ENCODE data around the gene INPP4B. TPM values are rescaled to one million over a fixed set of nuclear protein-coding genes. Genes with fewer than 3 reads are reported as not detected.

The INPP4B gene
- total RNA-seq, 2 experiments from 2014 or later, result 35.4 to 43.0 TPM

DNA sequence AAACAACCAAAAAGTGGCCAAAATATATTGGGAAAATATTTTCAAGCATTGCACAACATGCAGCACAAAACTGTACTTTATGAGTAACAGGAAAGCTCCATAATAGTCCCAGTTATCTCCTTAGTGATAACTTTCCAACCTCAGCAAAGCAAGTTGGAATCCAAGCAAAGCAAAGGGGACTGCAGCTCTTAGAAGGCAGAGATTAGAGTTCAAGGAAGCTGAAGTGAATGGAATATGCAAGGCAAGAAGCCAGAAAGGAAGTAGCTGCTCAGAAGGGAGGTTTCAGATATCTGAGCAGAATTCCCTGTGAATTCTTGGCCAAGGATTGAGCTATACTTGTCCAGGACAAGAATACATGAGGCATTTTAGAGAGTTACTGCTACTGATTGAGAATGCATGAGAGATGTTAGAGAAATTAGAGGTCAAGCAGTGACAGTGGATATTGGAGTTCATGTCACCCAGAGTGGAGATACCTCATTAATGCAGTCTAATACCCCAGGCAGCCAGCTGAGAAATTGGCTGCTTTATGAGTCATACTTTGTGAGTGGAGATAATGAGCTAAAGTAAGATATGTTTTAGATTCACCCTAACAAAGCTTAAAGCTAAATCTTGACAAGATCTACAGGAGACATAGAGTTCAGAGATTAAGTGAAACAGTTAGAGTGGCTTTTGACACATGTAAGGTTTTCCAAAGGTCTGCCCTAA lies 102.8 kb downstream of the INPP4B start:
- POLR2A ChIA-PET, result no interaction called here
- peaks cover 4% of the 10 kb centered on the region for H3K36me3 Mint-ChIP-seq
- no peaks in the 10 kb centered on the region for H3K27me3 Mint-ChIP-seq
- peaks cover 11% of the 10 kb centered on the region for H3K9me3 Mint-ChIP-seq
- no peaks in the 10 kb centered on the region for H3K4me1 Mint-ChIP-seq
- DNase-seq (no peak), ATAC-seq (ENCODE audit: low read depth) (no peak)
- H3K4me3 Mint-ChIP-seq, result no peak overlapping the region
- no peak overlapping the region for H3K27ac Mint-ChIP-seq

DNA sequence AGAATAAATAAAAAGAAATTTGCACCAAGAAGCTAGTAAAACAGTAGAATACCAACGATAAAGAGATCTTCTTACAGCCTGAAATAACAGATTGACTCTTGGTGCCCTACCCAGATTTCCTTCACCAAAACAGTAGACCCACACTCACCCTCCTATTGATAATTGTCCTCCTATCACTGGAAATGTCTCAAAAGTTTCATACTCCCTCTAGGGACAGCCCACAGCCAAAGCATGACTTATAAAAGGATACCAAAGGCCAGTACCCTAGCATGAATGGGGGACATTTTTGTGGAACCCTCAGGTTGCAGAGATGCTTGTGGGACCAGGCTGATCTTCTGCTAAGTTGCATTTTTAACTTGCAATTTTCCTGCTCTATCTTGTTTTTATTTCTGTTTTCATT lies 104.1 kb downstream of the INPP4B start:
- H3K4me1 Mint-ChIP-seq, result no peaks in the 10 kb centered on the region
- H3K27me3 Mint-ChIP-seq, result no peaks in the 10 kb centered on the region
- no peak overlapping the region for H3K27ac Mint-ChIP-seq
- peaks cover 11% of the 10 kb centered on the region for H3K9me3 Mint-ChIP-seq
- POLR2A ChIA-PET, result no interaction called here
- ATAC-seq (ENCODE audit: low read depth) (no peak), DNase-seq (no peak)
- no peak overlapping the region for H3K4me3 Mint-ChIP-seq
- peaks cover 4% of the 10 kb centered on the region for H3K36me3 Mint-ChIP-seq

DNA sequence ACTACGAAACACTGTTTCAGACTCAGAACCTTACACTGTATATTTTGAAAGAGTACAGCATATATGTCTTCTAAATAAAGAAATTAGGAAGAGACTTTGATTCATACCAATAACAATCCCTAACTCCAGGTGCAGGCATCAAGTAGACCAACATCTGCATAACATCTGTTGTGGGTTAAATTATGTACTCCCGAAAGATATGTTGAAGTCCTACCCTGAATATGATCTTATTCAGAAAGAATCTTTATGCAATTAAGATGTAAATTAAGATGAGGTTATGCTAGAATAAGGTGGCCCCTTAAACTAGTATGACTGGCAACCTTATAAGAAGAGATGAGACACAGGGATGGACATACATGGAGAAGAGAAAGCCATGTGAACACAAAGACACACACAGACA lies 117.9 kb downstream of the INPP4B start:
- H3K27me3 Mint-ChIP-seq, result no peaks in the 10 kb centered on the region
- H3K4me1 Mint-ChIP-seq, result peaks cover 2% of the 10 kb centered on the region
- peaks cover 2% of the 10 kb centered on the region for H3K9me3 Mint-ChIP-seq
- H3K27ac Mint-ChIP-seq, result no peak overlapping the region
- no peak for ATAC-seq (ENCODE audit: low read depth)
- H3K36me3 Mint-ChIP-seq, result no peaks in the 10 kb centered on the region
- DNase-seq, result no peak
- H3K4me3 Mint-ChIP-seq, result no peak overlapping the region
- POLR2A ChIA-PET, result no interaction called here

GRCh38 chr4:142727149-142727548 lies 119.0 kb downstream of the INPP4B start:
- no peak for ATAC-seq (ENCODE audit: low read depth)
- no peak for DNase-seq
- no peak overlapping the region for H3K27ac Mint-ChIP-seq
- POLR2A ChIA-PET, result no interaction called here
- H3K27me3 Mint-ChIP-seq, result no peaks in the 10 kb centered on the region
- H3K36me3 Mint-ChIP-seq, result no peaks in the 10 kb centered on the region
- H3K4me3 Mint-ChIP-seq, result no peak overlapping the region
- peaks cover 2% of the 10 kb centered on the region for H3K9me3 Mint-ChIP-seq
- peaks cover 2% of the 10 kb centered on the region for H3K4me1 Mint-ChIP-seq

- POLR2A ChIA-PET, result no interaction called here
- Mint-ChIP-seq H3K27me3 (no peaks in the 10 kb centered on the region), H3K4me1 (peaks cover 4% of the 10 kb centered on the region), H3K36me3 (no peaks in the 10 kb centered on the region), H3K9me3 (peaks cover 2% of the 10 kb centered on the region), H3K27ac (no peak overlapping the region), H3K4me3 (no peak overlapping the region)
- ATAC-seq (ENCODE audit: low read depth) (no peak), DNase-seq (no peak)
Measured at GRCh38 chr4:142725886-142726285, 120.2 kb downstream of the INPP4B start.

- H3K9me3 Mint-ChIP-seq, result peaks cover 3% of the 10 kb centered on the region
- DNase-seq, result no peak
- peaks cover 4% of the 10 kb centered on the region for H3K4me1 Mint-ChIP-seq
- no peak overlapping the region for H3K27ac Mint-ChIP-seq
- POLR2A ChIA-PET, result interaction anchor here (1.2 kb wide), 1 partner anchor 369 kb away, joined by 5 read pairs; no protein-coding TSS in a partner anchor
- no peaks in the 10 kb centered on the region for H3K27me3 Mint-ChIP-seq
- peaks cover 3% of the 10 kb centered on the region for H3K36me3 Mint-ChIP-seq
- ATAC-seq (ENCODE audit: low read depth), result no peak
- no peak overlapping the region for H3K4me3 Mint-ChIP-seq
Measured at GRCh38 chr4:142721187-142721586, 124.9 kb downstream of the INPP4B start.

GRCh38 chr4:142719854-142720541 lies 126.1 kb downstream of the INPP4B start:
- Mint-ChIP-seq H3K36me3 (peaks cover 3% of the 10 kb centered on the region), H3K9me3 (peaks cover 3% of the 10 kb centered on the region), H3K4me3 (no peak overlapping the region), H3K27ac (no peak overlapping the region), H3K4me1 (peaks cover 4% of the 10 kb centered on the region), H3K27me3 (no peaks in the 10 kb centered on the region)
- no peak for ATAC-seq (ENCODE audit: low read depth)
- no peak for DNase-seq
- POLR2A ChIA-PET, result interaction anchor here (1.2 kb wide), 1 partner anchor 368 kb away, joined by 5 read pairs; no protein-coding TSS in a partner anchor

- Mint-ChIP-seq H3K9me3 (peaks cover 3% of the 10 kb centered on the region), H3K4me1 (peaks cover 5% of the 10 kb centered on the region), H3K27me3 (no peaks in the 10 kb centered on the region), H3K27ac (no peak overlapping the region), H3K36me3 (peaks cover 6% of the 10 kb centered on the region), H3K4me3 (no peak overlapping the region)
- POLR2A ChIA-PET, result no interaction called here
- ATAC-seq (ENCODE audit: low read depth) (no peak), DNase-seq (no peak)
Measured at GRCh38 chr4:142718981-142719380, 127.1 kb downstream of the INPP4B start.

- H3K27ac Mint-ChIP-seq, result no peak overlapping the region
- ATAC-seq (ENCODE audit: low read depth), result no peak
- POLR2A ChIA-PET, result no interaction called here
- no peak overlapping the region for H3K4me3 Mint-ChIP-seq
- no peaks in the 10 kb centered on the region for H3K27me3 Mint-ChIP-seq
- H3K36me3 Mint-ChIP-seq, result peaks cover 11% of the 10 kb centered on the region
- DNase-seq, result no peak
- H3K4me1 Mint-ChIP-seq, result peaks cover 20% of the 10 kb centered on the region
- H3K9me3 Mint-ChIP-seq, result peaks cover 4% of the 10 kb centered on the region
Measured at GRCh38 chr4:142715727-142716126, 130.4 kb downstream of the INPP4B start.

- Mint-ChIP-seq H3K36me3 (peaks cover 29% of the 10 kb centered on the region), H3K27ac (peak overlapping the region; percentile 47), H3K9me3 (peaks cover 13% of the 10 kb centered on the region), H3K4me1 (peaks cover 29% of the 10 kb centered on the region), H3K4me3 (peak overlapping the region; percentile 5), H3K27me3 (no peaks in the 10 kb centered on the region)
- POLR2A ChIA-PET, result interaction anchor here (1.7 kb wide), 1 partner anchor 7 kb away, joined by 4 read pairs; no protein-coding TSS in a partner anchor
- DNase-seq, result no peak
- no peak for ATAC-seq (ENCODE audit: low read depth)
Measured at GRCh38 chr4:142713282-142714030, 132.6 kb downstream of the INPP4B start.

DNA sequence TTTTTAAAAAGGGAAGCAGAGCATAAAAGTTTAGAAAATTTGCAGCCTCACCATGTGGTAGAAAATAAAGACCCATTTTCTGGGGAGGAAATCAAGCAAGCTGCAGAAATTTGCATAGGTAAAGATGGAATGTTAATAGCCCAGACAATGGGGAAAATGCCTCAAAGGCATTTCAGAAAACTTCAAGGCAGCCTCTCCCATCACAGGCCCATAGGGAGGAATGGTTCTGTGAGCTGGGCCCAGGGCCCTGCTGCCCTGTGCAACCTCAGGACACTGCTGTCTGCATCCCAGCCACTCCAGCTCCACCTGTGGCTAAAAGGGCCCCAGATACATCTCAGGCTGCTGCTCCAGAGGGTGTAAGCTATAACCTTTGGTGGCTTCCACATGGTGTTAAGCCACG lies 137.9 kb downstream of the INPP4B start:
- POLR2A ChIA-PET, result interaction anchor here (0.6 kb wide), 1 partner anchor 129 kb away, joined by 3 read pairs; no protein-coding TSS in a partner anchor
- Mint-ChIP-seq H3K27me3 (no peaks in the 10 kb centered on the region), H3K4me1 (peaks cover 21% of the 10 kb centered on the region), H3K36me3 (peaks cover 22% of the 10 kb centered on the region), H3K4me3 (no peak overlapping the region), H3K9me3 (peaks cover 18% of the 10 kb centered on the region), H3K27ac (no peak overlapping the region)
- DNase-seq, result no peak
- ATAC-seq (ENCODE audit: low read depth), result no peak

GRCh38 chr4:142707401-142707800 lies 138.7 kb downstream of the INPP4B start:
- peaks cover 17% of the 10 kb centered on the region for H3K4me1 Mint-ChIP-seq
- H3K9me3 Mint-ChIP-seq, result peaks cover 18% of the 10 kb centered on the region
- H3K4me3 Mint-ChIP-seq, result no peak overlapping the region
- no peaks in the 10 kb centered on the region for H3K27me3 Mint-ChIP-seq
- no peak overlapping the region for H3K27ac Mint-ChIP-seq
- no peak for DNase-seq
- H3K36me3 Mint-ChIP-seq, result peaks cover 22% of the 10 kb centered on the region
- POLR2A ChIA-PET, result no interaction called here
- peak; percentile 18 for ATAC-seq (ENCODE audit: low read depth)

DNA sequence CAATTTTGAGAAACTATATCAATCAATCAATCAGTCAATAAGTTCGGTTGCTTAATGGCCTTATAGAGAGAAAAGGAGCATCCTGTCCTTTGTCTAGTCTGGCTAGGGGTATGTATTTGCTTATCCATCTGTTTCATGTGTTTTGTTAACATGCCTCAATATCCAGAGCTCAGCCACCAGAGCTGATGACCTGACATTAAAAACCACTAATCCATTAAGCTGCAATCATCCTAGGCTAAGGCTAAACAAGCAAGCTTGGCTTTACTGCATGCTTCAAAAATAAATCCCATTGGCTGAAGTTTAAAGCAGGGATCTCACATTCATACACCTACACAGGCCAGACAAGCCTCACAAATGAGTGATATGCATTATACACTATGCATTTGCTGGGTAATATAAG lies 139.7 kb downstream of the INPP4B start:
- Mint-ChIP-seq H3K36me3 (peaks cover 22% of the 10 kb centered on the region), H3K4me3 (no peak overlapping the region), H3K27me3 (no peaks in the 10 kb centered on the region), H3K27ac (no peak overlapping the region), H3K9me3 (peaks cover 18% of the 10 kb centered on the region), H3K4me1 (peaks cover 17% of the 10 kb centered on the region)
- DNase-seq (no peak), ATAC-seq (ENCODE audit: low read depth) (no peak)
- POLR2A ChIA-PET, result interaction anchor here (1.5 kb wide), 1 partner anchor 8 kb away, joined by 4 read pairs; no protein-coding TSS in a partner anchor

Measured in activated naive CD8-positive, alpha-beta T cell treated with anti-CD3 and anti-CD28 coated beads, Interleukin-2, amount 10 ng/mL, durations not matched to agents 7 days and 5 days (primary cell).